Neural progenitor cell (in vitro differentiated cells): ENCODE data around the gene AASDH.

ENCODE experiments used
- CTCF ChIP-seq: fragments of 200-600 bp; sonication (generic); IDR thresholded peaks from 2 replicates; pipeline ENCODE4 v1.5.1; 2017; ENCODE audit warnings: antibody characterized with exemption, mild to moderate bottlenecking
- EZH2 ChIP-seq: fragments of 200-600 bp; sonication (generic); IDR thresholded peaks from 2 replicates; pipeline ENCODE4 v1.6.1; 2017; ENCODE audit warnings: antibody characterized with exemption, mild to moderate bottlenecking, moderate library complexity

GRCh38 chr4:56311299-56311975 is 75.9 kb downstream of the AASDH start:
- no peak for TF ChIP-seq CTCF
- no peak for TF ChIP-seq EZH2
